SK-N-SH (cell line): Measurements from ENCODE around the gene LYRM4. TPM values are rescaled to one million over a fixed set of nuclear protein-coding genes. Genes with fewer than 3 reads are reported as not detected.

Experiments
- CTCF ChIA-PET: fragments of 300-600, 350-600 bp; formaldehyde crosslinking; extraction: SDS; loops from one replicate; lab custom pipeline; 2021; lab: Yijun Ruan, JAX
- POLR2A ChIA-PET: fragments of 350-600 bp; sonication (Branson Sonifier 250); formaldehyde crosslinking; extraction: SDS; loops from one replicate; lab custom pipeline; 2020; ENCODE audit warnings: antibody characterized with exemption, inconsistent platforms; lab: Yijun Ruan, JAX
- DNase-seq: peaks from one replicate; pipeline ENCODE4 v3.0.0; 2012
- H2AFZ ChIP-seq: fragments of 200-600 bp; sonication (generic); 2 replicates; pipeline ENCODE4 v1.8.1; 2016; ENCODE audit warnings: antibody characterized with exemption, mild to moderate bottlenecking, low read depth
- H3F3A ChIP-seq: fragments of 200-600 bp; sonication (generic); replicated peaks from 2 replicates; pipeline ENCODE3; 2016; ENCODE audit warnings: antibody characterized with exemption, mild to moderate bottlenecking; ENCODE audit not compliant: insufficient read depth
- H3K27ac ChIP-seq, 2 experiments: fragments of 200-500 bp in 1 of 2; fragments of 200-600 bp in 1 of 2; sonication (Bioruptor generic) in 1 of 2; sonication (generic), shearing (Covaris generic) in 1 of 2; 2 replicates each; pipeline versions ENCODE4 v1.5.1 to v1.6.1; 2014 to 2016; ENCODE audit warnings: low read depth in 2 of 2, inconsistent platforms in 1 of 2, low read length in 1 of 2, mild to moderate bottlenecking in 1 of 2, mixed read lengths in 1 of 2
- H3K27me3 ChIP-seq: fragments of 200-600 bp; sonication (generic), shearing (Covaris generic); 2 replicates; pipeline ENCODE4 v1.6.1; 2016; ENCODE audit warnings: mixed run types; ENCODE audit not compliant: insufficient read depth
- H3K36me3 ChIP-seq, 2 experiments: fragments of 200-500 bp in 1 of 2; fragments of 200-600 bp in 1 of 2; sonication (Bioruptor generic) in 1 of 2; sonication (generic) in 1 of 2; replicated peaks in 1 of 2; 2 replicates each; pipeline versions ENCODE3 to v1.5.1; 2014 to 2016; ENCODE audit warnings: low read length in 1 of 2, mild to moderate bottlenecking in 1 of 2; ENCODE audit not compliant: insufficient read depth in 2 of 2, control insufficient read depth in 1 of 2
- H3K4me1 ChIP-seq, 2 experiments: fragments of 200-500 bp in 1 of 2; fragments of 200-600 bp in 1 of 2; sonication (Bioruptor generic) in 1 of 2; sonication (generic), shearing (Covaris generic) in 1 of 2; 2 replicates each; pipeline versions ENCODE4 v1.5.1 to v1.6.1; 2014 to 2016; ENCODE audit warnings: low read depth in 1 of 2, low read length in 1 of 2, mixed run types in 1 of 2; ENCODE audit not compliant: insufficient read depth in 2 of 2, control insufficient read depth in 1 of 2
- H3K4me2 ChIP-seq: fragments of 200-600 bp; sonication (generic), shearing (Covaris generic); 2 replicates; pipeline ENCODE4 v1.6.1; 2017; ENCODE audit warnings: mixed run types
- H3K4me3 ChIP-seq, 2 experiments: fragments of 200-500 bp in 1 of 2; fragments of 200-600 bp in 1 of 2; sonication (Bioruptor generic) in 1 of 2; sonication (generic), shearing (Covaris generic) in 1 of 2; 2 replicates each; pipeline versions ENCODE4 v1.5.1 to v1.8.1; 2014 to 2016; ENCODE audit warnings: low read depth in 2 of 2, inconsistent platforms in 1 of 2, low read length in 1 of 2, mild to moderate bottlenecking in 1 of 2, mixed read lengths in 1 of 2, moderate library complexity in 1 of 2
- H3K79me2 ChIP-seq: fragments of 200-600 bp; sonication (generic); 2 replicates; pipeline ENCODE4 v1.8.1; 2017; ENCODE audit warnings: mild to moderate bottlenecking; ENCODE audit not compliant: insufficient read depth
- H3K9ac ChIP-seq: fragments of 200-600 bp; sonication (generic); 2 replicates; pipeline ENCODE4 v1.6.1; 2017; ENCODE audit warnings: mixed run types
- H3K9me2 ChIP-seq: fragments of 200-600 bp; sonication (generic); 2 replicates; pipeline ENCODE4 v1.6.1; 2017; ENCODE audit warnings: mixed run types
- H3K9me3 ChIP-seq: fragments of 200-600 bp; sonication (generic); 2 replicates; pipeline ENCODE4 v1.6.1; 2017; ENCODE audit warnings: mixed run types, mild to moderate bottlenecking, moderate library complexity
- H4K20me1 ChIP-seq: fragments of 200-600 bp; sonication (generic); 2 replicates; pipeline ENCODE4 v1.6.1; 2017; ENCODE audit warnings: mild to moderate bottlenecking, mixed run types; ENCODE audit not compliant: insufficient read depth
- CHD2 ChIP-seq: fragments of 150-350 bp; IDR thresholded peaks from 2 replicates; pipeline ENCODE4 v1.6.1; 2018; ENCODE audit warnings: low read length; ENCODE audit not compliant: partially characterized antibody
- CTCF ChIP-seq: fragments of 200-600 bp; sonication (generic); IDR thresholded peaks from 2 replicates; pipeline ENCODE4 v1.6.1; 2017; ENCODE audit warnings: antibody characterized with exemption, mild to moderate bottlenecking, moderate library complexity
- EP300 ChIP-seq, 2 experiments: IDR thresholded peaks; 2 replicates each; pipeline versions ENCODE4 v1.4.0 to v1.6.1; 2012; ENCODE audit warnings: borderline replicate concordance in 1 of 2, low read depth in 1 of 2, low read length in 1 of 2
- FOSL2 ChIP-seq: IDR thresholded peaks from 2 replicates; pipeline ENCODE4 v1.4.0; 2012; ENCODE audit warnings: low read depth, mild to moderate bottlenecking, moderate library complexity, borderline replicate concordance
- FOXJ3 ChIP-seq: sonication (generic); formaldehyde crosslinking; IDR thresholded peaks from 2 replicates; pipeline ENCODE4 v1.5.1; 2020; ENCODE audit warnings: mild to moderate bottlenecking, missing genetic modification reagents
- FOXM1 ChIP-seq: IDR thresholded peaks from 2 replicates; pipeline ENCODE4 v1.4.0; 2012; ENCODE audit warnings: low read depth, mild to moderate bottlenecking
- GATA2 ChIP-seq: sonication (generic); formaldehyde crosslinking; IDR thresholded peaks from 2 replicates; pipeline ENCODE4 v1.5.0; 2020; ENCODE audit warnings: mild to moderate bottlenecking, missing genetic modification reagents
- JUND ChIP-seq: IDR thresholded peaks from 2 replicates; pipeline ENCODE4 v1.4.0; 2012
- MAX ChIP-seq: IDR thresholded peaks from 2 replicates; pipeline ENCODE4 v1.4.0; 2012; ENCODE audit warnings: low read depth
- MEF2A ChIP-seq: IDR thresholded peaks from 2 replicates; pipeline ENCODE4 v1.4.0; 2012; ENCODE audit warnings: low read depth, borderline replicate concordance
- PBX3 ChIP-seq: IDR thresholded peaks from 2 replicates; pipeline ENCODE4; 2012
- POLR2AphosphoS5 ChIP-seq: IDR thresholded peaks from 2 replicates; pipeline ENCODE4 v1.6.1; 2012; ENCODE audit warnings: low read depth, low read length
- RAD21 ChIP-seq: IDR thresholded peaks from 2 replicates; pipeline ENCODE4 v1.6.1; 2012; ENCODE audit warnings: mild to moderate bottlenecking, low read length
- RCOR1 ChIP-seq: fragments of 150-350 bp; IDR thresholded peaks from 2 replicates; pipeline ENCODE4 v1.6.1; 2017; ENCODE audit warnings: antibody characterized with exemption, low read length
- RXRA ChIP-seq: IDR thresholded peaks from 2 replicates; pipeline ENCODE4 v1.4.0; 2012; ENCODE audit warnings: low read depth, mild to moderate bottlenecking, borderline replicate concordance
- SIN3A ChIP-seq: IDR thresholded peaks from 2 replicates; pipeline ENCODE4 v1.6.1; 2012; ENCODE audit warnings: low read depth, mild to moderate bottlenecking, low read length, moderate library complexity, borderline replicate concordance
- TEAD4 ChIP-seq: IDR thresholded peaks from 2 replicates; pipeline ENCODE4 v1.4.0; 2012; ENCODE audit warnings: mild to moderate bottlenecking, borderline replicate concordance; ENCODE audit not compliant: insufficient read depth
- USF2 ChIP-seq: fragments of 150-350 bp; IDR thresholded peaks from 2 replicates; pipeline ENCODE4 v1.6.1; 2017; ENCODE audit warnings: antibody characterized with exemption, low read length, low read depth, borderline replicate concordance
- YY1 ChIP-seq: IDR thresholded peaks from 2 replicates; pipeline ENCODE4 v1.4.0; 2012; ENCODE audit warnings: low read depth, mild to moderate bottlenecking
- WGBS: methylation state at CpG from one replicate; pipeline ENCODE4 v1.1.6; 2017; ENCODE audit warnings: low lambda C conversion rate; 5-methylcytosine and 5-hydroxymethylcytosine counted together
- polyA plus RNA-seq, 3 experiments: library from polyadenylated mRNA; depleted of rRNA; stranded (reverse); fragments of >200 nt; gene quantifications; 2 replicates each; pipeline ENCODE4 v1.2.3, GENCODE V29; 2012
- TF ChIP-seq, protein P1 (sequence below): IDR thresholded peaks from 2 replicates; pipeline ENCODE4 v1.4.0; 2012; ENCODE audit warnings: low read depth, borderline replicate concordance

LYRM4 gene
- polyA plus RNA-seq, 1 of the 3 experiments (the other 2 are of a cell fraction) = 37.2 TPM

DNA sequence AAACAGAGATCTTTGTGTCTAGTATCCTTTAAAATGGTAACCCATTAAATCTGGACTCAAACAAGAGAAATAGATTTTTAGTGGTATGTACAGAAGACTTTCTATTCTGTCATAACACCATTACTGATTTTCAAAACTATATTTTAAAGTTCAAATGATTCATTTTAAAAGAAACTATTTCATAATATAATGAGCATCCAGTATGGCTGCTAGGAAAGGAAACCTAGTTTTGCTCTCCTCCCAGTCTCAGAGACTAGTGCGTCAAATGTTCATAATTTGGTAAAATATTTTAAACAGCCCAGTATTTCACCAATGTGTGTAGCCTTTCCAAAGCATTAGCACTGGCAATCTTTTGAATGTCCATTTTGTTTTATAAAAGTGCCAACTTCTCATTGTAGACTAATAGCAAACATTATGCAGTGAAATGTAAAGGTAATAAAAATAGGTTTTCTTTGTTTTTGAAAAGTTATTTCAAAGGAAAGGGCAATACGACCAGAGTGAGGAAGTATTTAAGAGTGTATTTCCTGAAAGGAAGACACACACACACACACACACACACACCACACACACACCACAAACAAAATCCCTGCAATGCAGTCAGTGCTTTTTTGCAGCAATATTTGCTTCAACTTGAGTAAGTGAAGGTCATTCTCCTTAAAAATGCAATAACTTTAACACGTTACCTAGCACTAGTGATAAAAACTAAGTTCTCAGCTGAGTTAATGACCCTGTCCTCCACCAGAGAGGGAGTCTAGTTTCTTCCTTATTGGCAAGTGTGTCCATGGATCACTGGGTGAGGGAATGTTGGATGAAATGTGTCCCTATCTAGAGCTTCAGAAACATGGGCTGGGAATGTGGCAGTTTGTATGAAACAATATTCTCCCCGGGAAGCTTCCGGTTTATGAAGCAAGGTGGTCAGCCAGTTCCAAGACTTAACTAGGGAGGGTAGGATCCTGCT, 171.0 kb downstream of the LYRM4 start:
- no peak overlapping the region for H3K4me2 ChIP-seq
- no peak overlapping the region for H2AFZ ChIP-seq
- H3K9me2 ChIP-seq = no peaks in the 10 kb centered on the region
- H3K27me3 ChIP-seq = no peaks in the 10 kb centered on the region
- peaks cover 0 to 8% of the 10 kb centered on the region in 2 experiments; a peak in 1 of 4 replicates for H3K4me1 ChIP-seq
- H3K36me3 ChIP-seq = no peaks in the 10 kb centered on the region
- H3K27ac ChIP-seq = no peak overlapping the region
- H3F3A ChIP-seq = no peaks in the 10 kb centered on the region
- POLR2A ChIA-PET = no interaction called here
- no peak for DNase-seq
- TF ChIP-seq FOSL2 (no peak), POLR2AphosphoS5 (no peak), USF2 (no peak), RXRA (no peak), YY1 (no peak), MEF2A (no peak), CTCF (no peak), MAX (no peak), CHD2 (no peak), EP300 (IDR thresholded peaks at IDR 0.05; ENCODE audit: borderline replicate concordance in 1 of 2, low read depth in 1 of 2, low read length in 1 of 2) (no peak), FOXM1 (no peak), TEAD4 (no peak), PBX3 (no peak), RCOR1 (no peak), JUND (no peak), FOXJ3 (no peak), RAD21 (no peak), GATA2 (CRISPR knock-in tag) (no peak), SIN3A (no peak)
- TF ChIP-seq, protein P1, sequence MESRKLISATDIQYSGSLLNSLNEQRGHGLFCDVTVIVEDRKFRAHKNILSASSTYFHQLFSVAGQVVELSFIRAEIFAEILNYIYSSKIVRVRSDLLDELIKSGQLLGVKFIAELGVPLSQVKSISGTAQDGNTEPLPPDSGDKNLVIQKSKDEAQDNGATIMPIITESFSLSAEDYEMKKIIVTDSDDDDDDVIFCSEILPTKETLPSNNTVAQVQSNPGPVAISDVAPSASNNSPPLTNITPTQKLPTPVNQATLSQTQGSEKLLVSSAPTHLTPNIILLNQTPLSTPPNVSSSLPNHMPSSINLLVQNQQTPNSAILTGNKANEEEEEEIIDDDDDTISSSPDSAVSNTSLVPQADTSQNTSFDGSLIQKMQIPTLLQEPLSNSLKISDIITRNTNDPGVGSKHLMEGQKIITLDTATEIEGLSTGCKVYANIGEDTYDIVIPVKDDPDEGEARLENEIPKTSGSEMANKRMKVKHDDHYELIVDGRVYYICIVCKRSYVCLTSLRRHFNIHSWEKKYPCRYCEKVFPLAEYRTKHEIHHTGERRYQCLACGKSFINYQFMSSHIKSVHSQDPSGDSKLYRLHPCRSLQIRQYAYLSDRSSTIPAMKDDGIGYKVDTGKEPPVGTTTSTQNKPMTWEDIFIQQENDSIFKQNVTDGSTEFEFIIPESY = no peak
- H3K4me3 ChIP-seq = no peak overlapping the region
- no peaks in the 10 kb centered on the region for H4K20me1 ChIP-seq
- H3K79me2 ChIP-seq = no peaks in the 10 kb centered on the region
- CTCF ChIA-PET = no interaction called here
- no peaks in the 10 kb centered on the region for H3K9me3 ChIP-seq
- WGBS = 95% methylated on average over 4 of the region's 5 CpGs
- no peak overlapping the region for H3K9ac ChIP-seq
